GM18505 (cell line): ENCODE data around the gene ACOT7.
"Not testable (repeated sequence)": the region's sequence is repeated elsewhere in the genome, so short reads cannot be mapped to it uniquely, and the experiment has no call there.

Experiments
- ATAC-seq: cut with Tn5 transposase; IDR thresholded peaks from one replicate; pipeline ENCODE4 v1.9.1; 2021; ENCODE audit not compliant: unreplicated experiment
- POLR2A ChIP-seq: IDR thresholded peaks from 4 replicates; pipeline ENCODE4 v1.6.1; 2011; ENCODE audit warnings: borderline replicate concordance; ENCODE audit not compliant: insufficient read depth, insufficient read length; ENCODE audit errors: extremely low read depth

Gene ACOT7

DNA sequence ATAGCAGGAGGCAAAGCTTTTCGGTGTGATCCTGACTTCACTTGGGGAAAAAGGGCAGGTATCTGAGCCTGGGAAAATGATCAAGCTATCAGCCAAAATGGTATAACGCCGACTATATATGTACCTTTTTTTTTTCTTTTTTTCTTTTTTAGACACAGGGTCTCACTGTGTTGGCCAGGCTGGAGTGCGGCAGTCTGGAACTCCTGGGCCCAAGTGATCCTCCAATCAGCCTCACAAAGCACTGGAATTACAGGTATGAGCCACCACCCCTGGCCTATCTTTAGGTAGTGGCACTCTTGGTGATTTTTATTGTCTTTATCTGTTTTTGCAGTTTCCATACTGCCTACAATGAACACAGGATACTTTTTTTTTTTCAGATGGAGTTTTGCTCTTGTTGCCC, 156.5 kb downstream of the ACOT7 start:
- no peak for TF ChIP-seq POLR2A
- no peak for ATAC-seq

DNA sequence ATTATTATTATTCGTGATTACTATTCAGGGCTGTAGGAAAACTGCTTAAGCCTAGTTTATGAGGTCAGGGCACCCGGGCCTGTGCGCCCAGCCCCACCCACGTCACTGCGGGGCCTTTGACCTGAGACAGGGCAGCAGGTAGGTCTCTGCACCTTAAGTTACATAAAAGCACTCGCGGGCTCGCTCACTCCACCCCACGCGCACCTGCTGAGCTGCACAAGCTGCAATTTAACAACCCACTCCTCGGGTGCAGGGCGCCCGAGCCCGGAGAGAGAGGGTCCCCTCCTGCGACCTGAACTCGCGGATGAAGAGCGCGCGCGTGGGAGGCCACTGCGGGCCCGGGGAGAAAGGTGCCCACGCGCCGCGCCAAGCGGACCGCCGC, 158.3 kb downstream of the ACOT7 start:
- TF ChIP-seq POLR2A, result no peak
- peak; percentile 14 for ATAC-seq

DNA sequence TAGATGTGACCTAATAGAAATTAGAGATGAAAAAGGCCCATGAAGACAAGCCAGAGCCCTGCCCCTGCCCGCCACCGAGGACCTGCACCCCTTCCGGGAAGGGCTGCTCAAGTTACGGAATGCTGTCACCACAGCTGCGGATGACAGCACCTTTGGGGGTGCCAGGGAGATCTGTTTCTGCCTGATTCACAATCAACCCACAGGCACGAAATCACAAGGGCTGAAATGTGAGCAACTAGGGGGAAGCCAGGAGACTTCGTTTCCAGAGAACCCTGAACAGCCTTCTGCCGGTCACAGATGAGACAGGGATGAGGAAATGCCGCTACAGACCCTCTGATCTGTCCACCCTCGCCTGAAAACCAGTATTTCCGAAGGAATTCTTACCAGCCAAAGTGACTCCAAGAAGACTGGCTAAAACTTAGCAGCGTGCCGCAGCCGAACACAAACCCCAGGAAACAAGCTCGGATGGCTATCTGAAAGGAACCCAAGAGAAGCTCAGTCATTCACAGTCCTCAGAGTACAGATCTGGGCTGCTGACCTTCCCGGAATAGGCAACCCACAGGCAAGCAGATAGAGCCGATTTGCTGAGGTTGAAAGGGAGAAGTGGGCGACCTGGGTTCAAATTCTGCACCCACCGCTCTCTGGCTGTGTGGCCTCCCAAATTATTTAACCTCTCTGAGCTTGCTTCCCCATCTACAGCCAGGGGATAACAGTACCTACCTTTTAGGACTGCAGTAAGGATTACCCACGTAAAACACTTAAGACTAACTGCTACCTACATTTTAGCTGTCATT, 158.9 kb downstream of the ACOT7 start:
- TF ChIP-seq POLR2A, result no peak
- no peak for ATAC-seq

DNA sequence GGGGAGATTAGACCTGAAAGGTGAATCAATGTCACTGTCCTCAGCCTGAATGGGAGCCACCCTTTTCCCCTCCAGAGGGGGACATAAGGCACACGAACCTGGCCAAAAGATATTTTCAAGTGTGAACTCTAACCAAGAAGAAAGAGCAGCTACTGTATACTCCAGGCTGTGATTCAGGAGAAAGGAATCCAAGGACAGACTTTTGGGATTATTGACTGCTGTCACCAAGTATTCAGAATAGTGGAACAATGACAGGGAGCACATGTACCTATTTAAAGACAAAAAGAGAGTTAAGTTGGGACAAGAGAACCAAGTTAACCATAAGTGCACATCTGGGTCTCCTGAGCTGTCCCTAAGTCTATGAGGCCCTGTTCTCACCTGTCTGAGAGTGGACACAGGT, 160.2 kb downstream of the ACOT7 start:
- no peak for ATAC-seq
- TF ChIP-seq POLR2A, result no peak

DNA sequence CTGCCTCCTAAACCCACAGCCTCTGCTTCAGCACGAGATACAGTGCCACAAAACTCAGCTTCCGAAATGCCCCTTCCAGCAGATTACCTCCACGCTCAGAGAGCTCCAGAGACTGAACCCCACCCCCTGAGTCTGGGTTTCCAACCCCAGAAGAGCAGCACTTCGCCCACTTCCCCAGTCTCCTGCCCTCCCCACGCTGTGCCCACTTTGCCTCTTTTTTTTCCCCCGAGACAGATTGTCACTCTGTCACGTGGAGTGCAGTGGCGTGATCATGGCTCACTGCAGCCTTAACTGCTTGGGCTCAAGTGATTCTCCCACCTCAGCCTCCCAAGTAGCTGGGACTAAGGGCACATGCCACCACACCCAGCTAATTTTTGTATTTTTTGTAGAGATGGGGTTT, 167.9 kb downstream of the ACOT7 start:
- ATAC-seq, result no peak
- no peak for TF ChIP-seq POLR2A

DNA sequence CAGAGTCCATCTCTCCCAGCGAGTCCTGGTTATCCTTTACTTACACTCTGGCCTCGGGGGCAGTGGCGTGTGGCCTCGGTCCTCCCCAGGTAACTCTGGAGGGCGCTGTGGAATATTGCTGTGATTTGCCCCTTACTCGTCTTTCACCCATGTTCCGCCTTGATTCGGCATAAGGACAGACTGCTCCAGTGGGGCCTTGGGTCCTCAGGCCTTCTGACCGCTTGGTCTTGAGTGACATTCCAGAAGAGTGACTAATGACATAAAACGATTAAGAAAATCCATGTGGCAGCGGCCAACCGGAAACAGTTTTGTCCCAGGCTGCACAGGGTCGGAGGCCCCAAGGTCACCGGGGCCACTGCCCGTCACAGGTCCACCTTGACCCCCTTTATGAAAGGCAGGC, 168.8 kb downstream of the ACOT7 start:
- ATAC-seq, result no peak
- no peak for TF ChIP-seq POLR2A

DNA sequence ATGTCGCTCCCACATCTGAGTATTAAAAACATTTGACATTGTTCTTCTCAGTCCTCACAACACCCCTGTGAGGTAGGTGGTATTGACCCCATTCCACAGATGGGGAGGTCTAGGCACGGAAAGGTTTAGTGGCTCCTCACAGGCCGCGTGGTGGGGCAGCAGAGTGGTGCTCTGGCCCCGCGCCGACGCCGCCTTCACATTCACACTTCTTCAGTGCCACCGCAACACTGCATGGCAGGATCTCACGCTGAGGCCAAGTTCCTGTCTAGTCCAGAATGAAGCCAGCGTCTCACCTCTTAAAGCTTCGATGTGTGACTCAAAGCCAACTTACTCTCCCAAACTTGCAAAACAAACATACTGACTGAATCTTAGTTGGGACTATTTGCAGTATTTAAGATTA, 169.9 kb downstream of the ACOT7 start:
- TF ChIP-seq POLR2A, result no peak
- no peak for ATAC-seq

DNA sequence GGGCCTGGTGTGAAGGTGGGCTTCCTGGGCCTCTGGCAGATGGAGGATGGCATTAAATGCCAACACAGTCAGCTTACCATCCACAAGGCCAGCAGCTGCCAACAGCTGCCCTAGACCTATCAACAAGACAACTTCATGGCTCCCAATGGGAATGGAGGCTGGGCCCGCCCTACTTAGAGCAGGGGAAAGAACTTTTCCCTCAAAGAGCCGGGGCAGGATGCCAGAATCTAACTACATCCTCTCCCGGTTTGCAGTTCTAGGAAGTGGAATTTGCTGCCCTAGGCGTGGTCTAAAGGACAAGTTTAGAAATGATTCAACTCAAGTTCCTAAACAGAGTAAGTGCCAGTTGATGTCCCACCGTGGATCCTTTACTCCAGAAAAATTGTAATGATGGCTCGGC, 170.9 kb downstream of the ACOT7 start:
- ATAC-seq, result no peak
- TF ChIP-seq POLR2A, result no peak

DNA sequence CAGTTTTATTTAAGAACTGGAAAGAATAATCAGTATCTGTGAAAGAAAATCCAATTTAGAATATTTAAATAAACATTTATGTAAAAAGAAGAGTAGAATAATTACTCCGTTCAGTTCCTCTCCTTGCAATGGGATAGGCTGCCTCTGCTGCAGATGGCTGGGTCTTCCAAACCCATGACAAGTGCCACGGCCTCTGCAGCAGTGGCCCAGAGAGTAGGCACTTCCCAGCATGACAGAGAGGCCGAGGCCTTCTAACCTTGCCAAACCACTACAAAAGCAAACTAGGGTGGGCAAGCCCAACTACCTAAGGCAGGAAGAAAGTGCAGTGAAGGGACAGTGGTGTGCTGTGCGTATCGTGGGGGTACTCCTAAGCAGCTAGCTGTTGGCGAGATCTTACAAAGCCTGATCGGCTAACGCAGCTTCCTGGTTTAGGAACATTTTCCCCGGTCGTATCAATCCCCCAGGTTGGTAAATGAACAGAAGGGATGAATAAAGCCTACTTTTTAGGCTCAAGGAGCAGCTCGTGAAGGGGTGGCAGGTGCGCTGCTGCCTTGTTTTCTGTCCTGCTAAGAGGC, 172.3 kb downstream of the ACOT7 start:
- ATAC-seq, result no peak
- no peak for TF ChIP-seq POLR2A

DNA sequence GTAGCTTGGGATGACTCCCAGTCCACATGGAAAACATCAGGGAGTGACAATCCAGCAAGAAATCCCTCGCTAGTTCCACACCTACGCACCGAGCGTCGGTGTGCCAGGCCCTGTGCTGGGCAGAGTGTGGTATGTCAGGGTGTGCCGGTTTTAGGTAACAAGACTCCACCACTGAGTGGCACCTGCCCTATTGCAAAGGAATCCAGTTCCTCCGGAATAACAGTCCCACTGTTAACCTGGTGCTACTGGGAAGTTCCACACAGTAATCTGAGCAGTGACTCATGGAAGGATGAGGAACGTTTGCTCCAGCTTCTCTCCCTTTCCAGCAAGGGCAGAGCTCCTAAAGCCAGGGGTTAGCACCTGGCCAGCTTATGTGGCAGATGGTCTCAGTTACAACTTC, 173.3 kb downstream of the ACOT7 start:
- no peak for TF ChIP-seq POLR2A
- no peak for ATAC-seq

DNA sequence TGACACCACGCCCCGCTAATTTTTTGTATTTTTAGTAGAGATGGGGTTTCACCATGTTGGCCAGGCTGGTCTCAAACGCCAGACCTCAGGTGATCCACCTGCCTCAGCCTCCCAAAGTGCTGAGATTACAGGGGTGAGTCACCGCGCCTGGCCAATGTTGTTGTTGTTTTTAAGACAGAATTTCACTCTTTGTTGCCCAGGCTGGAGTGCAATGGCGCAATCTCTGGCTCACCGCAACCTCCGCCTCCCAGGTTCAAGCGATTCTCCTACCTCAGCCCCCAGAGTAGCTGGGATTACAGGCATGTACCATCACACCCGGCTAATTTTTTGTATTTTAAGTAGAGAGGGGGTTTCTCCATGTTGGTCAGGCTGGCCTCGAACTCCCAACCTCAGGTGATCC, 173.9 kb downstream of the ACOT7 start:
- not testable (repeated sequence) for ATAC-seq

DNA sequence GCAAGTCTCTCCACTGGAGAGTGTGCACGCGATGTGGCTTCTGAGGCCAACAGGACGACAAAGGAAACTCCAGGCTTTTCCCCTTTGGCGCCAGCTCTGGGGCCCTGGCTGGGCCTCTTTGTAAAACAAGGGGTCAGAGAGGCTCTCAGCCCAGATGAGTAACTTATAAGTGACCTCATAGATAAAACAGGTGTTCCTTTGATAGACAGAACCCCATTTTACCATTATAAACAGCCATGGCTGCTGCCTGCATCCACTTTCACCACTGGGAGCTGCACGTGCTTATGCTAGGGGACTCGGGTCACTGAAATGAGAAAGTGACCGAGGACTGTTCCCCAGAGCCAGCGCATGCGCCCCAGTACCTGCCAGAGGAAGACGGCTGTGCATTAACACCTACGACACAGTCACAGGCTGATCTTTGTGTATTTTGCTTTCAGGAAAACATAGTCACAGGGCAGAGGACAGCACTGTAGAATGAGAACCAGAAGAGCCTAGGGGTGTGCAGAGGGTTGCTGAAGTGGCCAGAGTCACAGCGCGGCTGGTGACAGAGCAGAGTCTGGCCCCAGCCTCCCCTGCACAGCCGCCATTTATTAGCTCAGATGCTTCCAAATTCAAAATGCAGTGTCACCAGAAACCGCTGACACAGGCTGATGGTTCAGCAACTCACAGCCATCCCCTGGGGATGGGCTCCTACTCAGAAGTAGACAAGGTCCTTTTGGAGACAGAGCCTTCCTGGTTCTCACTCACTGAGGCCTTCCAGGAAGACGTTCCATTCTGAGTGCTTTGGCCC, 175.0 kb downstream of the ACOT7 start:
- TF ChIP-seq POLR2A, result no peak
- no peak for ATAC-seq
